K562 (cell line): ENCODE data around the gene PITHD1. TPM values are rescaled to one million over a fixed set of nuclear protein-coding genes. Genes with fewer than 3 reads are reported as not detected.

Source experiments
- ASH1L ChIP-seq: fragments of 450-650 bp; IDR thresholded peaks from 2 replicates; pipeline ENCODE4 v1.6.1; 2018; ENCODE audit warnings: borderline replicate concordance, mild to moderate bottlenecking, low read depth; ENCODE audit not compliant: partially characterized antibody
- ATF1 ChIP-seq, 2 experiments: fragments of 450-650 bp in 1 of 2; IDR thresholded peaks; 2 replicates each; pipeline ENCODE4 v1.6.1; 2016; ENCODE audit warnings: missing compliant biosample characterization in 1 of 2, missing genetic modification characterization in 1 of 2
- CEBPB ChIP-seq: fragments of 450-650 bp; IDR thresholded peaks from 2 replicates; pipeline ENCODE4 v1.6.1; 2016; ENCODE audit warnings: missing genetic modification characterization, missing compliant biosample characterization
- EHMT2 ChIP-seq: fragments of 450-650 bp; IDR thresholded peaks from 2 replicates; pipeline ENCODE4 v1.6.1; 2018; ENCODE audit warnings: antibody characterized with exemption
- ERF ChIP-seq: fragments of 450-650 bp; formaldehyde crosslinking; IDR thresholded peaks from 2 replicates; pipeline ENCODE4 v1.4.0; 2020; ENCODE audit warnings: mild to moderate bottlenecking, mixed read lengths
- FOXJ3 ChIP-seq: sonication (generic); formaldehyde crosslinking; IDR thresholded peaks from 2 replicates; pipeline ENCODE4 v1.4.0; 2020; ENCODE audit warnings: mild to moderate bottlenecking, missing genetic modification reagents
- GABPB1 ChIP-seq: sonication (generic); formaldehyde crosslinking; IDR thresholded peaks from 2 replicates; pipeline ENCODE4 v1.8.0; 2022; ENCODE audit warnings: mild to moderate bottlenecking, missing genetic modification reagents
- GATAD2B ChIP-seq: fragments of 450-650 bp; IDR thresholded peaks from 2 replicates; pipeline ENCODE4 v1.6.1; 2017; ENCODE audit warnings: mild to moderate bottlenecking, borderline replicate concordance
- KDM2B ChIP-seq: fragments of 250-450 bp; sonication (Bioruptor Pico); IDR thresholded peaks from 2 replicates; pipeline ENCODE4 v1.8.0; 2021; ENCODE audit warnings: mild to moderate bottlenecking, moderate library complexity
- NCOA6 ChIP-seq: fragments of 450-650 bp; IDR thresholded peaks from 2 replicates; pipeline ENCODE4 v1.6.1; 2017; ENCODE audit warnings: mild to moderate bottlenecking
- NONO ChIP-seq, 2 experiments: fragments of 200-400 bp in 1 of 2; fragments of 450-650 bp in 1 of 2; formaldehyde crosslinking in 1 of 2; IDR thresholded peaks; 2 replicates each; pipeline ENCODE4 v1.6.1; 2017; ENCODE audit warnings: low read depth in 2 of 2, mild to moderate bottlenecking in 2 of 2, moderate library complexity in 2 of 2, low read length in 1 of 2
- PHF8 ChIP-seq: fragments of 200-600 bp; sonication (generic); IDR thresholded peaks from 2 replicates; pipeline ENCODE4 v1.6.1; 2012; ENCODE audit warnings: mixed run types, mild to moderate bottlenecking, inconsistent platforms, low read length, moderate library complexity, borderline replicate concordance
- POLR2B ChIP-seq: fragments of 450-650 bp; IDR thresholded peaks from 2 replicates; pipeline ENCODE4 v1.6.1; 2018; ENCODE audit warnings: low read depth; ENCODE audit not compliant: partially characterized antibody
- TAL1 ChIP-seq: fragments of 450-650 bp; IDR thresholded peaks from 2 replicates; pipeline ENCODE4 v1.6.1; 2016; ENCODE audit warnings: mild to moderate bottlenecking
- TARDBP ChIP-seq: fragments of 450-650 bp; IDR thresholded peaks from 2 replicates; pipeline ENCODE4 v1.6.1; 2016
- TCF3 ChIP-seq: sonication (generic); formaldehyde crosslinking; IDR thresholded peaks from 2 replicates; pipeline ENCODE4 v1.4.0; 2020; ENCODE audit warnings: mild to moderate bottlenecking, missing genetic modification reagents
- ZNF780A ChIP-seq: fragments of 250-450 bp; sonication (Bioruptor Pico); IDR thresholded peaks from 2 replicates; pipeline ENCODE4 v1.5.0; 2021; ENCODE audit warnings: mild to moderate bottlenecking
- polyA plus RNA-seq, 8 experiments: library from polyadenylated mRNA; depleted of rRNA in 4 of 8; stranded (reverse) in 5 of 8; unstranded in 3 of 8; fragments of >200 nt; fragmentation: Nextera tagmentation in 2 of 8; fragmentation: Illumina TruSeq in 1 of 8; extraction: Ambion mirVana in 2 of 8; extraction: Trizol in 1 of 8; gene quantifications; 2 replicates each; pipeline versions ENCODE4 v1.2.1 to v1.2.3, GENCODE V29; 2011 to 2014; ENCODE audit warnings: inconsistent platforms in 1 of 8, missing spikeins in 1 of 8
- total RNA-seq, 7 experiments: library from RNA; depleted of rRNA in 6 of 7; stranded (reverse); fragments of >200 nt in 6 of 7; fragmentation: Illumina TruSeq in 2 of 7; extraction: Trizol in 2 of 7; gene quantifications; 2 replicates each; pipeline versions ENCODE4 v1.2.1 to v1.2.3, GENCODE V29; 2011 to 2021; ENCODE audit warnings: low replicate concordance in 1 of 7
- TF ChIP-seq, protein P1 (sequence below): fragments of 450-650 bp; IDR thresholded peaks from 2 replicates; pipeline ENCODE4 v1.6.1; 2016; ENCODE audit warnings: borderline replicate concordance
- TF ChIP-seq, protein P2 (sequence below): sonication (generic); formaldehyde crosslinking; IDR thresholded peaks from 2 replicates; pipeline ENCODE4 v1.8.0; 2022; ENCODE audit warnings: missing genetic modification reagents, mild to moderate bottlenecking, moderate library complexity, borderline replicate concordance
- TF ChIP-seq, protein P3 (sequence below): fragments of 250-450 bp; sonication (Bioruptor Pico); IDR thresholded peaks from 2 replicates; pipeline ENCODE4 v1.4.0; 2020; ENCODE audit warnings: mild to moderate bottlenecking, moderate library complexity

The PITHD1 gene
- total and polyA plus RNA-seq, 9 of the 15 experiments (the other 6 are each of a cell fraction or from before 2014, with no cell fraction given) = 46.5 to 175 (median 149) TPM

DNA sequence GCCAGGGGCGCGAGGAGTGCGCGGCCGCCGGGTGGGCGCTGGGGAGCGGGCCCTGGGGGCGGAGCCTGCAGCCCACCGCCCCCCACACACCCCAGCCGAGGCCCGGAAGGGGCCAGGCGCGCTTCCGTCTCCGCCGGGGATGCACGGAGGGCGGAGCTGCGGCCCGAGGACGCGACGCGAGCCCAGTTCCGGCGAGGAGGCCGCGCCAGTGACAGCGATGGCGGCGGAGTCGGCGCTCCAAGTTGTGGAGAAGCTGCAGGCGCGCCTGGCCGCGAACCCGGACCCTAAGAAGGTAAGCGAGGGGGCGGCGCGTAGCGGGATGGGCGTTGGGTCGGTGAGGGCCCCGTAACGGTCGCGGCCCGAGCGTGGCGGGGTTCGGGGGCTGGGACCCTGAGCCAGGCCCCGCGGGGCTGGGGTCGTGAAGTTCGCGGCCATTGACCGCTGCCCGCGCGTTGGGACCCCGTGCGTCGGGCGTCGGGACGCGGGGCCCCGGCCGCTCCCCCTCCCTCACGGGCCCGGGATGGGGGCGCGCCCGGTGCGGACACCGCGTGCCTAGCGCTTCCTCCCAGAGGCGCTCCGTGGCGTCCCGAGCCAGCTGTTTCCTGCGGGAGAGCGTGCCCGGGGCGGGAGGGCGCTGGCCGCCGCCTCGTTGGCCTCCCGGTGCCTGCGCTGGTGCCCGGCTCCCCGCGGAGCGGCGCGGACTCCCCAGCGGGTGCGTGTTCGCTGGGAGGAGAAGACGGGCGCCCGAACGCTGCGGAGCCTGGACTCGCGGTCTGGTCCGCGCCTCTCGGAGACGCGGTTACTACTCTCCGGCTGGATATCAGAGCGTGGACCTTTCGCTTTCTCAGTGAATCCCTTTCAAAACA is 34.7 kb upstream of the PITHD1 start, which contains the start of gene ELOA (continued):
- TF ChIP-seq, protein P1, sequence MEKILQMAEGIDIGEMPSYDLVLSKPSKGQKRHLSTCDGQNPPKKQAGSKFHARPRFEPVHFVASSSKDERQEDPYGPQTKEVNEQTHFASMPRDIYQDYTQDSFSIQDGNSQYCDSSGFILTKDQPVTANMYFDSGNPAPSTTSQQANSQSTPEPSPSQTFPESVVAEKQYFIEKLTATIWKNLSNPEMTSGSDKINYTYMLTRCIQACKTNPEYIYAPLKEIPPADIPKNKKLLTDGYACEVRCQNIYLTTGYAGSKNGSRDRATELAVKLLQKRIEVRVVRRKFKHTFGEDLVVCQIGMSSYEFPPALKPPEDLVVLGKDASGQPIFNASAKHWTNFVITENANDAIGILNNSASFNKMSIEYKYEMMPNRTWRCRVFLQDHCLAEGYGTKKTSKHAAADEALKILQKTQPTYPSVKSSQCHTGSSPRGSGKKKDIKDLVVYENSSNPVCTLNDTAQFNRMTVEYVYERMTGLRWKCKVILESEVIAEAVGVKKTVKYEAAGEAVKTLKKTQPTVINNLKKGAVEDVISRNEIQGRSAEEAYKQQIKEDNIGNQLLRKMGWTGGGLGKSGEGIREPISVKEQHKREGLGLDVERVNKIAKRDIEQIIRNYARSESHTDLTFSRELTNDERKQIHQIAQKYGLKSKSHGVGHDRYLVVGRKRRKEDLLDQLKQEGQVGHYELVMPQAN = no peak
- no peak for TF ChIP-seq NCOA6
- peak; percentile 83 for TF ChIP-seq GABPB1 (CRISPR knock-in tag)
- TF ChIP-seq ZNF780A (CRISPR knock-in tag) = 0 out of 2 replicates have a peak, but pooled peaks have one; percentile 9
- TF ChIP-seq NONO (IDR thresholded peaks at IDR 0.05; ENCODE audit: low read depth in 2 of 2, low read length in 1 of 2) = peak; percentile 89 to 92
- TF ChIP-seq TAL1 = no peak
- no peak for TF ChIP-seq EHMT2
- 0 out of 2 replicates have a peak, but pooled peaks have one; percentile 68 for TF ChIP-seq KDM2B (CRISPR knock-in tag)
- TF ChIP-seq FOXJ3 (CRISPR knock-in tag) = no peak
- peak; percentile 86 for TF ChIP-seq POLR2B
- TF ChIP-seq TARDBP = 0 out of 2 replicates have a peak, but pooled peaks have one; percentile 23
- TF ChIP-seq TCF3 (CRISPR knock-in tag) = peak; percentile 31; the same call in 1 of the 2 replicates
- peak; percentile 7; the same call in 1 of the 2 replicates for TF ChIP-seq ATF1 (CRISPR knock-in tag; IDR thresholded peaks at IDR 0.05)
- TF ChIP-seq ATF1 (tag; IDR thresholded peaks at IDR 0.05) = peak; percentile 82
- peak; percentile 96 for TF ChIP-seq PHF8
- 0 out of 2 replicates have a peak, but pooled peaks have one; percentile 4 for TF ChIP-seq ERF (CRISPR knock-in tag)
- TF ChIP-seq CEBPB (tag) = no peak
- peak; percentile 96 for TF ChIP-seq GATAD2B
- TF ChIP-seq ASH1L = no peak
- TF ChIP-seq, protein P2, sequence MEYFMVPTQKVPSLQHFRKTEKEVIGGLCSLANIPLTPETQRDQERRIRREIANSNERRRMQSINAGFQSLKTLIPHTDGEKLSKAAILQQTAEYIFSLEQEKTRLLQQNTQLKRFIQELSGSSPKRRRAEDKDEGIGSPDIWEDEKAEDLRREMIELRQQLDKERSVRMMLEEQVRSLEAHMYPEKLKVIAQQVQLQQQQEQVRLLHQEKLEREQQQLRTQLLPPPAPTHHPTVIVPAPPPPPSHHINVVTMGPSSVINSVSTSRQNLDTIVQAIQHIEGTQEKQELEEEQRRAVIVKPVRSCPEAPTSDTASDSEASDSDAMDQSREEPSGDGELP (CRISPR knock-in tag) = peak; percentile 94
- TF ChIP-seq, protein P3, sequence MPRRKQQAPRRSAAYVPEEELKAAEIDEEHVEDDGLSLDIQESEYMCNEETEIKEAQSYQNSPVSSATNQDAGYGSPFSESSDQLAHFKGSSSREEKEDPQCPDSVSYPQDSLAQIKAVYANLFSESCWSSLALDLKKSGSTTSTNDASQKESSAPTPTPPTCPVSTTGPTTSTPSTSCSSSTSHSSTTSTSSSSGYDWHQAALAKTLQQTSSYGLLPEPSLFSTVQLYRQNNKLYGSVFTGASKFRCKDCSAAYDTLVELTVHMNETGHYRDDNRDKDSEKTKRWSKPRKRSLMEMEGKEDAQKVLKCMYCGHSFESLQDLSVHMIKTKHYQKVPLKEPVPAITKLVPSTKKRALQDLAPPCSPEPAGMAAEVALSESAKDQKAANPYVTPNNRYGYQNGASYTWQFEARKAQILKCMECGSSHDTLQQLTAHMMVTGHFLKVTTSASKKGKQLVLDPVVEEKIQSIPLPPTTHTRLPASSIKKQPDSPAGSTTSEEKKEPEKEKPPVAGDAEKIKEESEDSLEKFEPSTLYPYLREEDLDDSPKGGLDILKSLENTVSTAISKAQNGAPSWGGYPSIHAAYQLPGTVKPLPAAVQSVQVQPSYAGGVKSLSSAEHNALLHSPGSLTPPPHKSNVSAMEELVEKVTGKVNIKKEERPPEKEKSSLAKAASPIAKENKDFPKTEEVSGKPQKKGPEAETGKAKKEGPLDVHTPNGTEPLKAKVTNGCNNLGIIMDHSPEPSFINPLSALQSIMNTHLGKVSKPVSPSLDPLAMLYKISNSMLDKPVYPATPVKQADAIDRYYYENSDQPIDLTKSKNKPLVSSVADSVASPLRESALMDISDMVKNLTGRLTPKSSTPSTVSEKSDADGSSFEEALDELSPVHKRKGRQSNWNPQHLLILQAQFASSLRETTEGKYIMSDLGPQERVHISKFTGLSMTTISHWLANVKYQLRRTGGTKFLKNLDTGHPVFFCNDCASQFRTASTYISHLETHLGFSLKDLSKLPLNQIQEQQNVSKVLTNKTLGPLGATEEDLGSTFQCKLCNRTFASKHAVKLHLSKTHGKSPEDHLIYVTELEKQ (CRISPR knock-in tag) = no peak
